ENCODE data around the gene RAB10.

GRCh38 chr2:26139269-26140183, 105.6 kb downstream of the RAB10 start:
- TF ChIP-seq POLR2A (IDR thresholded peaks at IDR 0.05; ENCODE audit: low read length) (no peak), GATA1 (IDR thresholded peaks at IDR 0.05; ENCODE audit: low read depth, low read length) (no peak)
